HG03378 (cell line): ENCODE results near the gene ELOB.
A peak's percentile ranks its signal among the peaks of the same experiment; 100 is the strongest.

Experiments
- ATAC-seq: cut with Tn5 transposase; IDR thresholded peaks from one replicate; pipeline ENCODE4 v1.9.1; 2021; ENCODE audit warnings: mild to moderate bottlenecking, moderate library complexity; ENCODE audit not compliant: unreplicated experiment

The ELOB gene

DNA sequence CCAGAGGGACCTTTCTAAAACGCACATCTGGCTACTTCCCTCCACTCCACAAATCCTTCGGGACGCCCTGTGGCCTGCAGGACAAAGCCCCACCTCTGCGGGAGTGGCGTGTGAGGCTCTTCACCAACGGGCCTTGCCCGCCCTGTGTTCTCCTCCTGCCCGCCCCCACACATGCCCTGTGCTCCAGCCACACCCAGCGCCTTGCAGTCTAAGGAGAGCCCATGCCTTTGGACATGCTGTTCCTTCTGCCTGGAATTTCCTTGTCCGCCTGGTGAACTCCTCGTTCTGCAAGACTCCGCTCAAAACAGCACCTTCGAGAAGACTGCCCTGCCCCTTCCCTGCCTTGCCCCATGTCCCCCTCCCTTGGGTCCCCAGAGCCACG lies 7.4 kb downstream of the ELOB start:
- ATAC-seq, result no peak

DNA sequence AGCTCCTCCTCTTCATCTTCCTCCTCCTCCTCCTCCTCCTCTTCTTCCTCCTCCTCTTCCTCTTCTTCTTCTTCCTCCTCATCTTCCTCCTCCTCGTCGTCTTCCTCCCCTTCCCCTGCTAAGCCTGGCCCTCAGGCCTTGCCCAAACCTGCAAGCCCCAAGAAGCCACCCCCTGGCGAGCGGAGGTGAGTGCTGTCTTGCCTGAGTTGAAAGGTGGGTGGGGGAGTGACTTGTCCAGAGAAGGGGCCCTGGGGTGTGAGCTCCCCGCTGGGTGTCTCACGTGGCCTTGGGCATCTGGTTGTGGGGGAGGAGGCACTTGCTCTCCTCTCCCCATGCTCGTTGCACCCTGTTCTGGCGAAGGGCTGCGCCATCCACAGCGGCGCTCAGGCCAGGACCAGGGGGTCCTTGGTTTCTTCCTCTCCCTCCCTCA lies 8.0 kb downstream of the ELOB start:
- ATAC-seq, result no peak

DNA sequence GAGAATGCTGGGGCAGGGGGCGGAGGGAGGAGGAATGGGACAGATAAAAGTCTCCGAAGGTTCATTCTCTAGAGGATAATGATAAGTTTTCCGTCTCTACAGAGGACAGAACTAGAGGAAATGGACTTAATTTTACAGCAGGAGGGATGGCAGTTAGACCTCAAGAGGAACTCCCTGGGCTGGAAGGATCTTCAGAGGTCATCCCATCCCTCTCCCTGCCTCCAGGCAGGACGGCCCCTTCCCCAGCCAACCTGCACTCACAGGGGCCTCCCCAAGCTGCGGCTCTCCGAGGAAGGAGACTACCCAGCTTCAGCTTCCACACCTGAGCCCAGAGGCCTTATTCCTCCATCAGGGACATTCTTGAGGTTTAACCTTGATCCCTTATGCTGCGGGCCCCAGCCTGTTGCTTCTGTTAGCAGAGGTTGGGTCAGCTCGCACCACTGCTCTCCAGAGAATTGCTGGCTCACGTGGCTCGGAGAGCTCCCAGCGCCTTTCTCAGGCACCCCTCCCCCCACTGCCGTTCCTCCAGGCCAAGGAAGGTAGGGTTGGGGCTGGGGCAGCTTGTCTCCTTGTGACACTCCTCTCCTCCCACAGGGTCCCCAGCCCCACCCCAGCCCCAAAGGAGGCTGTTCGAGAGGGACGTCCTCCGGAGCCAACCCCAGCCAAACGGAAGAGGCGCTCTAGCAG lies 8.5 kb downstream of the ELOB start:
- ATAC-seq, result no peak

DNA sequence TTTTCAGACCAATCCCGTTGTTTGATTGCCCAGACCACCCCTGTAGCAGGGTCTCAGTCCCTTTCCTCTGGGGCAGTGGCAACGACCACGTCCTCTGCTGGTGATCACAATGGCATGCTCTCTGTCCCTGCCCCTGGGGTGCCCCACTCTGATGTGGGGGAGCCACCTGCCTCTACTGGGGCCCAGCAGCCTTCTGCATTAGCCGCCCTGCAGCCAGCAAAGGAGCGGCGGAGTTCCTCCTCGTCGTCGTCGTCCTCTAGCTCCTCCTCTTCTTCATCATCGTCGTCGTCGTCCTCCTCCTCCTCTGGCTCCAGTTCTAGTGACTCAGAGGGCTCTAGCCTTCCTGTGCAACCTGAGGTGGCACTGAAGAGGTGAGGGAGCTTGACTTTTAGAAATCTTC lies 9.2 kb downstream of the ELOB start:
- ATAC-seq, result no peak

DNA sequence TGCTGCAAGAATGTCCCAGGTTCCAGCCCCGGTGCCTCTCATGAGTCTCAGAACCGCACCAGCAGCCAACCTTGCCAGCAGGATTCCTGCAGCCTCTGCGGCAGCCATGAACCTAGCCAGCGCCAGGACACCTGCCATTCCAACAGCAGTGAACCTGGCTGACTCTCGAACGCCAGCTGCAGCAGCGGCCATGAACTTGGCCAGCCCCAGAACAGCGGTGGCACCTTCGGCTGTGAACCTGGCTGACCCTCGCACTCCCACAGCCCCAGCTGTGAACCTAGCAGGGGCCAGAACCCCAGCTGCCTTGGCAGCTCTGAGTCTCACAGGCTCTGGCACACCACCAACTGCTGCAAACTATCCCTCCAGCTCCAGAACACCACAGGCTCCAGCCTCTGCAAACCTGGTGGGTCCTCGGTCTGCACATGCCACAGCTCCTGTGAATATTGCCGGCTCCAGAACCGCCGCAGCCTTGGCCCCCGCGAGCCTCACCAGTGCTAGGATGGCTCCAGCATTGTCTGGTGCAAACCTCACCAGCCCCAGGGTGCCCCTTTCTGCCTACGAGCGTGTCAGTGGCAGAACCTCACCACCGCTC lies 9.8 kb downstream of the ELOB start:
- ATAC-seq, result no peak

DNA sequence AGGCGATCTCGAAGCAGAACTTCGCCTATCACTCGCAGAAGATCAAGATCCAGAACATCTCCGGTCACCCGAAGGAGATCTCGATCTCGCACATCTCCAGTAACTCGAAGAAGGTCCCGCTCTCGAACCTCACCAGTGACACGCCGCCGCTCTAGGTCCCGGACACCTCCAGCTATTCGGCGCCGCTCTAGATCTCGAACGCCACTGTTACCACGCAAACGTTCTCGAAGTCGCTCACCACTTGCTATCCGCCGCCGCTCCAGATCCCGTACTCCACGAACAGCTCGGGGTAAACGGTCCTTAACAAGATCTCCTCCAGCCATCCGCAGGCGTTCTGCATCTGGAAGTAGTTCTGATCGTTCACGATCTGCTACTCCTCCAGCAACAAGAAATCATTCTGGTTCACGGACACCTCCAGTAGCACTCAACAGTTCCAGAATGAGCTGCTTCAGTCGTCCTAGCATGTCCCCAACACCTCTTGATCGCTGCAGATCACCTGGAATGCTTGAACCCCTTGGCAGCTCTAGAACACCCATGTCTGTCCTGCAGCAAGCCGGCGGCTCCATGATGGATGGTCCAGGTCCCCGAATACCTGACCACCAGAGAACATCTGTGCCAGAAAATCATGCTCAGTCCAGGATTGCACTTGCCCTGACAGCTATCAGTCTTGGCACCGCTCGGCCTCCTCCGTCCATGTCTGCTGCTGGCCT lies 10.5 kb downstream of the ELOB start:
- no peak for ATAC-seq

DNA sequence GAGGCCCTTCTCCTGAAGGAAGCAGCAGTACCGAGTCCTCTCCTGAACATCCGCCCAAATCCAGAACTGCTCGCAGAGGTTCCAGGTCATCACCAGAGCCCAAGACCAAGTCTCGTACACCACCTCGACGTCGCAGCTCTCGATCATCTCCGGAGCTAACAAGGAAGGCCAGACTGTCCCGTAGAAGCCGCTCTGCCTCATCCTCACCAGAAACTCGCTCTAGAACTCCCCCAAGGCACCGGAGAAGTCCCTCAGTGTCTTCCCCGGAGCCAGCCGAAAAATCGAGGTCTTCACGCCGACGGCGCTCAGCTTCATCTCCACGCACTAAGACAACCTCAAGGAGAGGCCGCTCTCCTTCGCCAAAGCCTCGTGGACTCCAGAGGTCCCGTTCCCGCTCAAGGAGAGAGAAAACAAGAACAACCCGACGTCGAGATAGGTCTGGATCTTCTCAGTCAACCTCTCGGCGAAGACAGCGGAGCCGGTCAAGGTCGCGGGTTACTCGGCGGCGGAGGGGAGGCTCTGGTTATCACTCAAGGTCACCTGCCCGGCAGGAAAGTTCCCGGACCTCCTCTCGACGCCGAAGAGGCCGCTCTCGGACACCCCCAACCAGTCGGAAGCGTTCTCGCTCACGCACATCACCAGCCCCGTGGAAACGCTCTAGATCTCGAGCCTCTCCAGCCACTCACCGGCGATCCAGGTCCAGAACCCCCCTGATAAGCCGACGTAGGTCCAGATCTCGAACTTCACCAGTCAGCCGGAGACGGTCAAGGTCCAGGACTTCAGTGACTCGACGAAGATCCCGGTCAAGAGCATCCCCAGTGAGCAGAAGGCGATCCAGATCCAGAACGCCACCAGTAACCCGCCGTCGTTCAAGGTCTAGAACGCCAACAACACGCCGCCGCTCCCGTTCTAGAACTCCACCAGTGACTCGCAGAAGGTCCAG lies 11.3 kb downstream of the ELOB start:
- no peak for ATAC-seq

DNA sequence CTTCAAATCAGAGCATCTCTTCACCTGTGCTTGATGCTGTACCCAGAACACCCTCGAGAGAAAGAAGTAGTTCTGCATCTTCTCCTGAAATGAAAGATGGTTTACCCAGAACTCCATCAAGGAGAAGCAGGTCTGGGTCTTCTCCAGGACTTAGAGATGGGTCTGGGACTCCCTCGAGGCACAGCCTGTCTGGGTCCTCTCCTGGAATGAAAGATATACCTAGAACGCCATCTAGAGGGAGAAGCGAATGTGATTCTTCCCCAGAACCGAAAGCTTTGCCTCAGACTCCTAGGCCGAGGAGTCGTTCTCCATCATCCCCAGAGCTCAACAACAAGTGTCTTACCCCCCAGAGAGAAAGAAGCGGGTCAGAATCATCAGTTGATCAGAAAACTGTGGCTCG lies 12.4 kb downstream of the ELOB start:
- no peak for ATAC-seq

DNA sequence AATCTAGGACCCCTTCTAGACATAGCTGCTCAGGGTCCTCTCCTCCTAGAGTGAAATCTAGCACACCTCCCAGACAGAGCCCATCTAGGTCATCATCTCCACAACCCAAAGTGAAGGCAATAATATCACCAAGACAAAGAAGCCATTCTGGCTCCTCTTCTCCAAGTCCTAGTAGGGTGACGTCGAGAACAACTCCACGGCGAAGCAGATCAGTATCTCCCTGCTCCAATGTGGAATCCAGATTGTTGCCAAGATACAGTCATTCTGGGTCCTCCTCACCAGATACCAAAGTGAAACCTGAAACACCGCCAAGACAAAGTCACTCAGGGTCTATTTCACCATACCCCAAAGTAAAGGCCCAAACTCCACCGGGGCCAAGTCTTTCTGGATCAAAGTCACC lies 13.9 kb downstream of the ELOB start:
- no peak for ATAC-seq

DNA sequence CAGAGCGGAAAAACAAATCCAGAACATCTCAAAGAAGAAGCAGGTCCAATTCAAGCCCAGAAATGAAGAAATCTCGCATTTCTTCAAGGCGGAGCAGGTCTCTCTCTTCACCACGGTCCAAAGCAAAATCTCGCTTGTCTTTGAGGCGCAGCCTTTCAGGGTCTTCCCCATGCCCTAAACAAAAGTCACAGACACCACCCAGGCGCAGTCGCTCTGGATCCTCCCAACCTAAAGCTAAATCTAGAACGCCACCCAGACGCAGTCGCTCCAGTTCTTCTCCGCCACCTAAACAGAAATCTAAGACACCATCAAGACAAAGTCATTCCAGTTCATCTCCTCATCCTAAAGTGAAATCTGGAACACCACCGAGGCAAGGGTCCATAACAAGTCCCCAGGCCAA lies 14.4 kb downstream of the ELOB start:
- ATAC-seq, result no peak

DNA sequence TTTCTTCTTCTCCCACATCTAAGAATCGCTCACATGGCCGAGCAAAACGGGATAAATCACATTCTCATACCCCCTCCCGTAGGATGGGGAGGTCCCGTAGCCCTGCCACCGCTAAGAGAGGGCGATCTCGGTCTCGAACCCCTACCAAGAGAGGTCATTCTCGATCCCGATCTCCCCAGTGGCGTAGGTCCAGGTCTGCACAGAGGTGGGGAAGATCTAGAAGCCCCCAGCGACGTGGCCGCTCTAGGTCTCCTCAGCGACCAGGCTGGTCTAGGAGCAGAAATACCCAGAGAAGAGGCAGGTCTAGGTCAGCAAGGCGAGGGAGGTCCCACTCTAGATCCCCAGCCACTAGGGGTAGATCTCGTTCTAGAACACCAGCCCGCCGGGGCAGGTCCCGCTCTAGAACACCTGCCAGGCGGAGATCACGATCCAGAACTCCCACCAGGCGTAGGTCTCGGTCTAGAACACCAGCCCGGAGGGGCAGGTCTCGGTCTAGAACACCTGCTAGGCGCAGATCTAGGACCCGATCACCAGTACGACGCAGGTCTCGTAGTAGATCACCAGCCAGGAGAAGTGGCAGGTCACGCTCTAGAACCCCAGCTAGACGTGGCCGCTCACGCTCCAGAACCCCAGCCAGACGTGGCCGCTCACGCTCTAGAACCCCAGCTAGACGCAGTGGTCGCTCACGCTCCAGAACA lies 15.0 kb downstream of the ELOB start:
- no peak for ATAC-seq

DNA sequence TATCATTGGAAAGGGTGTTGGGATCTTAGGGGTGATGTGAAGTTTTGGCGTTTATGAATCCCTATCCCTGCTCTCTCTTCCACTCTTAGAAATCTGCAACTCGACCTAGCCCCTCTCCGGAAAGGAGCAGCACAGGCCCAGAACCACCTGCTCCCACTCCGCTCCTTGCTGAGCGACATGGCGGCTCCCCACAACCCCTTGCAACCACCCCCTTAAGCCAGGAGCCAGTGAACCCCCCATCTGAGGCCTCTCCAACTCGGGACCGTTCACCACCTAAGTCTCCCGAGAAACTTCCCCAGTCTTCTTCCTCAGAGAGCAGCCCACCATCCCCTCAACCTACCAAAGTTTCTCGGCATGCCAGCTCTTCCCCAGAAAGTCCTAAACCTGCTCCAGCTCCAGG lies 15.6 kb downstream of the ELOB start:
- ATAC-seq, result no peak

DNA sequence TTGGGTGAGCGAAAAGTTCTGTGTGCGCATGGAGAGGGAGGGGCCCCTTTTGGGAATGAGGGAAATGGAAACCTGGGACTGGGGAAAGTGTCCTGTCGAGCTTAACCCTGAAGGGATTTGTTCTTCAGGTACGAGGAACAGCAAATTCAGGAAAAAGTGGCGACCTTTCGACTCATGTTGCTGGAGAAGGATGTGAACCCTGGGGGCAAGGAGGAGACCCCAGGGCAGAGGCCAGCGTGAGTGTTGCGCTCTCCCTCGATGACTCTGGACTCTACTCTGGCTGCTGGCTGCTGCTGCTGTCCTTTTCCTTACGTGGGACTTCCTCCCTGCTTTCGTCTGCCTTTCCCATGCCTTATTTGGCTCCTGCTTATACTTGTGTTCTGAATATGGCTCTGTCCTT lies 19.7 kb downstream of the ELOB start:
- no peak for ATAC-seq

DNA sequence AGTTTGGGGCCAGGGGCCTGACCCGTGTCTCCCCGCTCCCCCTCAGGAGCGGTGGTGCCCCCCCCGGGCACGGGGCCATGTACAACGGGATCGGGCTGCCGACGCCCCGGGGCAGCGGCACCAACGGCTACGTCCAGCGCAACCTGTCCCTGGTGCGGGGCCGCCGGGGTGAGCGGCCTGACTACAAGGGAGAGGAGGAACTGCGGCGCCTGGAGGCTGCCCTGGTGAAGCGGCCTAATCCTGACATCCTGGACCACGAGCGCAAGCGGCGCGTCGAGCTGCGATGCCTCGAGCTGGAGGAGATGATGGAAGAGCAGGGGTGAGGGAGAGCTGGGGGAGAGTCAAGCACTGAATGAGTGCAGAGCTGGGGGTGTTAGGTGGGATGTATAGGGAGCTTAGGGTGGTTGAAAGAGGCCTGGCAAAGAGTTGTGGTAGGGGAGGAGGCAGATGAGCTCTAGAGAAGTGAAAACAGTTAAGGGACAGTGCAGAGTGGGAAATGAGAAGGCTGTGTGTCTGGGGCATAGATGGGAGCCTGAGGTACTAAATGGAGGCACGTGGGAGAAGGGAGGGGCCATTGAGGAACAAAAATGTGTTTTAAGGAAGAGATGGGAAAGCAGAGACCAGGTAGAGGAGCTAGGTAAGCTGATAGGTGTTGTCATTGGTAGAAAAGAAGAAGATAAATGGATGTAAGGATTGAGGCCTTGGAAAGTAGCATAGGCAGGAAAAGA lies 20.6 kb downstream of the ELOB start:
- no peak for ATAC-seq

DNA sequence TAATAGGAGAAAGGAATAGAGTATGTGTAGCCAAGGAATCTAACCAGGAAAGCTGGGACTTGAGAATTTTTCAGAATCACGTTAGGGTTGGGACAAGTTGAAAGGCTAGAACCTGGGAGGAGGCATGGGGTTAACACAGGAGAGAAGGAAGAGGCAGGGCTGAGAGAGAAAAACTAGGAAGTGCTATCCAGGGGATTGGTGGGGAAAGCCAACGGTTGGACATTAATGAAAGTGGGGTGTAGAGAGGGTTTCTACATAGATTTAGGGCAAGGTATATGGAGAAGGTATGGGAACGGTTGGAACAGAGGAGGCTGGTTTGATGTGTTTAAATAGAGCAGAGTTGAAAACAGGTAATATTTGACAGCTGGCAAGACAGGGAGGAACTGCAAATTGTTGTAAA lies 21.9 kb downstream of the ELOB start:
- ATAC-seq, result no peak

DNA sequence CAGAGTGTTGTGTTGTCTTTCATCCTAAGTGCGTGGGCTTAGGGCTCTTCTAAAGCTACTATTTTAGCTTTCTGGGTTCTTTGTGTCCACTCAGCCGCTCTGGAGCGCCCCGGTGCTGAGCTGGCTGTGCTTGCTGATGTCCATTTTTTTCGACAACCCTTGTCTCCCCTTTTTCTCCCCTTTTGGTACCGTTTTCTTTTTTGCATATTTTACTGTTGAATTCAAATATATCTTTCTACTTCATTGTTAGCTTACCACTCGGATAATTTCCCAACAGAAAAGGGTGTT lies 23.4 kb downstream of the ELOB start:
- no peak for ATAC-seq

DNA sequence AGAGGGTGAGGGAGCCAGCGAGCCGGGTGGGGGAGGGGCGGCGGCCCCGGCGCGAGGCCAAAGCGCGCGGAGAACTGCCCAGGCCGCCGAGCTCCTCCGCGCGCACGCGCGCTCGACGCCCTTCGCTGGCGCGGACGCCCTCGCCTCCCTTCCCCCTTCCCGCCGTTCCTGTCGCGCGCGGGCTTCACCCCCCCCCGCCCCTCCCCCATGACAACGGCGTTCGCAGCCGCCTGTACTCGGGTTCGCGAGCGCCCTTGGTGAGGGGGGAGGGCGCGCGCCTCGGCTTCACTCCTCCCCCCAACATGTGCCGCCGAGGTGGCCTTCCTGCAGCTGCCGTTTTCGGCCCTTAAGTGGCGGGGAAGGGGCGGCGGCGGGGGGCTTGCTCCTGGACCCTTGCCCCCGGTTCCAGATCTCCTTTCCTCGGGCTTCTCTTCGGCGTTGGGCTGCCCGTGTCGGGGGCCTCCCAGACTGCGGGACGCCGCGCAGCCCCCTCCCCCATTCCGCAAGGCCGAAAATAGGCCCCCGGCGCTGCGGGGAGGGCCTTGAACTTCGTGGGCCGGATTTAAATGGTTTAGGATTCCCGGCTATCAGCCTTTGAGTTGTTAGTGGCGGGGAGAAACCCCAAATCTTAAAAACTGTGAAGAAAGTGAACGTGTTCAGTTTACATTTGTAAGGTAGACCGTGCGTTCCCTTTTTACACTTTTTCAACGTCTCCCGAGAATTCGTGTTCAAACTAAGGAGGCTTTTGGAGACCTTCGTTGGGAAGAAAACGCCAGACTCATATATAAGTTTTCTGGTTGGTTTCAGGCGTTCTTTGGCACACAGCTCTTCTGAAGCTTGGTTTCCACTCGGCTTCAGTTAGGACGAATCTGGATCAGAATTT lies 24.0 kb downstream of the ELOB start:
- ATAC-seq, result no peak

DNA sequence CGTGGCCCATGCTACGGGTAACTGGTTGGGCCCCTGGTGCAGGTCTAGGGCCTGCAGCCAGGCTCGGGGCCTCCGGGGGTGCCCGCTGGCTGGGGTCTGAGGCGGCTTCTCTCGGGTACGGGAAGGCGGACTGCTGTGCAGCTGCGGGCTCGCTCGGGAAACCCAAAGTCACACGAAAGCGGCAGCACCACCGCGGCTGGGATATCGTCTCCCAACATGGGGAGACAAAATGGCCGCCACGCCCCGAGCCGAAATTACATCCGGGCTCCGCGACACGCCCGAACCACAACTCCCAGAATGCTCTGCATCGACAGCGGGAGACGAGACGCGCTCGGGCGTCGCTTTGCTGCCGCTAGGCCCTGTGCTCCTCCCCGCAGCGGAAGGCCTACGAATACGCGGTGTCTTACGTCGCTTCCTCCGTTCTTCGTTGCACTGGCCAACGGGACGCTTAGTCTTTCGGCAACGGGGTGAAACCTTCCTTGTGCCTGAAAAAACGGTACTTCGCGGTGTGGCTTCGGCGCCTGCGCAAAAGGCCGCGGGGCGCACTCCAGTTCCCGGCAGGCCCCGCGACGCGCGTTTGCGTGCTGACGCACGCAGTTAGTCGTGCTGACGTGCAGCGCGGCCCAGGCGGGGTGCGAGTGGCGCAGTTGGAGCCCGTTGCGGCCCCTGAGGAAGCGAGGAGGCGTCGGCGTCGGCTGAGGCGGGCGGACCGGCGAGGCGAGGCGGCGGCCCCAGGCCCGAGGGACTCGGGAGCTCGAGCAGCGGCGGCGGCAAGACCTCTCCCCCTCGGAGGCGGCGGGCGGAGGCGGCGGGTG lies 24.8 kb downstream of the ELOB start, which contains the start of gene SRRM2:
Gene SRRM2, plus strand, starts transcription at position 604 of the 815 bp plus-strand sequence. CDS start 3,727 bp downstream, outside the sequence.
- peak; percentile 77 for ATAC-seq
